Ovary (tissue), 9 donors: ENCODE results near the gene TOPAZ1. TPM values are rescaled to one million over a fixed set of nuclear protein-coding genes. Genes with fewer than 3 reads are reported as not detected.
"Not testable (repeated sequence)": the region's sequence is repeated elsewhere in the genome, so short reads cannot be mapped to it uniquely, and the experiment has no call there.

Experiments
- DNase-seq, 5 donors: peaks; one replicate each; pipeline ENCODE4 v3.0.0-alpha.2; 2019 to 2020
- H3K27ac ChIP-seq, 2 donors: fragments of 200-600 bp; one replicate each; pipeline versions ENCODE4 v1.5.1 to v1.8.0; 2019 to 2022
- H3K27me3 ChIP-seq: fragments of 200-600 bp; one replicate; pipeline ENCODE4 v1.8.0; 2022
- H3K36me3 ChIP-seq: fragments of 200-600 bp; sonication (generic); one replicate; pipeline ENCODE4 v1.5.1; 2019
- H3K4me1 ChIP-seq: one replicate; pipeline ENCODE4 v1.8.1; 2013; ENCODE audit warnings: mild to moderate bottlenecking, moderate library complexity; ENCODE audit not compliant: insufficient read depth
- H3K4me3 ChIP-seq: fragments of 200-600 bp; sonication (generic); one replicate; pipeline ENCODE4 v1.5.1; 2017
- H3K9me3 ChIP-seq, 2 donors: fragments of 200-600 bp in 1 of 2; sonication (generic) in 1 of 2; one replicate each; pipeline versions ENCODE4 v1.5.1 to v1.8.1; 2013 to 2019; ENCODE audit warnings: mild to moderate bottlenecking in 1 of 2, moderate library complexity in 1 of 2
- CTCF ChIP-seq, 3 donors: fragments of 450-650 bp in 2 of 3; fragments of 200-600 bp in 1 of 3; IDR thresholded peaks; one replicate each; pipeline versions ENCODE4 v1.5.1 to v1.8.0; 2016 to 2022; ENCODE audit warnings: antibody characterized with exemption in 3 of 3, mild to moderate bottlenecking in 1 of 3
- EP300 ChIP-seq: sonication (generic); formaldehyde crosslinking; IDR thresholded peaks from one replicate; pipeline ENCODE4 v1.6.1; 2017; ENCODE audit warnings: antibody characterized with exemption
- POLR2A ChIP-seq: fragments of 450-650 bp; IDR thresholded peaks from one replicate; pipeline ENCODE4 v1.6.1; 2017; ENCODE audit warnings: antibody characterized with exemption, mild to moderate bottlenecking, moderate library complexity
- WGBS, 3 donors: extraction: QIAGEN DNeasy Blood & Tissue Kit in 1 of 3; methylation state at CpG; one replicate each; pipeline versions ENCODE4 v1.1.5 to v1.1.7; 2013 to 2017; 5-methylcytosine and 5-hydroxymethylcytosine counted together
- intact Hi-C, 4 donors: fragments of 100-400 bp; cut with DNase I; formaldehyde crosslinking; loops; one replicate each; pipeline versions ENCODE4 v1.11.0 to v1.15.1; 2022 to 2023
- polyA plus RNA-seq, 2 donors: library from polyadenylated mRNA; stranded (reverse); fragments of 200-250 nt in 1 of 2; fragments of 350-450 nt in 1 of 2; fragmentation: Illumina TruSeq in 1 of 2; extraction: RNeasy Lipid Tissue Mini Kit (QIAGEN cat#74804) in 1 of 2; gene quantifications; one replicate each; pipeline ENCODE4 v1.2.3, GENCODE V29; 2013 to 2014
- total RNA-seq, 7 donors: library from RNA; depleted of rRNA in 2 of 7; stranded (reverse); fragments of >200 nt in 2 of 7; fragmentation: NEBNext Ultra II Directional in 3 of 7; extraction: Animal tissue kit (Norgen Biotek cat#: 25700) in 3 of 7; gene quantifications; one replicate each; pipeline versions ENCODE4 v1.1.0 to v1.2.4, GENCODE V29; 2016 to 2023
- donor health status: DM: no; HTN: no; CAD: no; lungs with moderate emphysema.
- donor health status: DM: no; HTN: no; CAD: no.
- donor health status: Bipolar disorder and iron deficiency.
- donor health status: DM: yes; HTN: yes; CAD: no.
- donor health status: DM: no; HTN: no; CAD: no.
- donor health status: DM: yes; HTN: yes; CAD: no.

TOPAZ1 gene
- total and polyA plus RNA-seq, 9 donors: 0.02 TPM; not detected in 8

- H3K36me3 ChIP-seq: no peaks in the 10 kb centered on the region
- intact Hi-C loops: no loop called here
- H3K4me3 ChIP-seq: no peak overlapping the region
- no peak for TF ChIP-seq CTCF (IDR thresholded peaks at IDR 0.05)
- no peak for TF ChIP-seq EP300
- TF ChIP-seq POLR2A: no peak
- no peaks in the 10 kb centered on the region for H3K9me3 ChIP-seq
- peaks cover 6% of the 10 kb centered on the region for H3K4me1 ChIP-seq
- no peak overlapping the region for H3K27ac ChIP-seq
- WGBS, 3 donors: 11 to 21% (median 15%) methylated on average over 1 of the region's 1 CpG
- H3K27me3 ChIP-seq: no peaks in the 10 kb centered on the region
- no peak for DNase-seq
Observed at GRCh38 chr3:44342176-44342790, 100.6 kb downstream of the TOPAZ1 start.

GRCh38 chr3:44343421-44343820, 101.7 kb downstream of the TOPAZ1 start:
- TF ChIP-seq EP300 (no peak), POLR2A (no peak), CTCF (IDR thresholded peaks at IDR 0.05) (no peak)
- no peak overlapping the region for H3K4me3 ChIP-seq
- H3K4me1 ChIP-seq: peaks cover 6% of the 10 kb centered on the region
- H3K9me3 ChIP-seq: no peaks in the 10 kb centered on the region
- H3K36me3 ChIP-seq: no peaks in the 10 kb centered on the region
- no peaks in the 10 kb centered on the region for H3K27me3 ChIP-seq
- no peak overlapping the region for H3K27ac ChIP-seq
- intact Hi-C loops: no loop called here
- no peak for DNase-seq

- 47 to 55% (median 50%) methylated on average over 6 of the region's 6 CpGs for WGBS, 3 donors
- H3K27me3 ChIP-seq, intact Hi-C loops, H3K36me3 ChIP-seq, H3K27ac ChIP-seq, H3K9me3 ChIP-seq, H3K4me1 ChIP-seq, H3K4me3 ChIP-seq: not testable (repeated sequence)
- peak in 3 of 5 donors; percentile 35 to 40 (median 40) for DNase-seq
Observed at GRCh38 chr3:44346590-44346989, 104.9 kb downstream of the TOPAZ1 start.

- TF ChIP-seq EP300: no peak
- TF ChIP-seq POLR2A: no peak
- TF ChIP-seq CTCF (IDR thresholded peaks at IDR 0.05): no peak
- peaks cover 6% of the 10 kb centered on the region for H3K4me1 ChIP-seq
- DNase-seq: no peak
- no peaks in the 10 kb centered on the region for H3K27me3 ChIP-seq
- H3K9me3 ChIP-seq: no peaks in the 10 kb centered on the region
- H3K36me3 ChIP-seq: no peaks in the 10 kb centered on the region
- intact Hi-C loops: no loop called here
- H3K27ac ChIP-seq: no peak overlapping the region
- H3K4me3 ChIP-seq: no peak overlapping the region
- 74 to 79% (median 74%) methylated on average over 6 of the region's 6 CpGs for WGBS, 3 donors
Observed at GRCh38 chr3:44348993-44349392, 107.3 kb downstream of the TOPAZ1 start.

- 94 to 97% (median 97%) methylated on average over 1 of the region's 1 CpG for WGBS, 3 donors
Observed at GRCh38 chr3:44353355-44353924, 111.8 kb downstream of the TOPAZ1 start.

More at GRCh38 chr3:44353355-44353924, 111.8 kb downstream of the TOPAZ1 start:
- intact Hi-C loops: no loop called here
- Histone ChIP-seq H3K9me3 (no peaks in the 10 kb centered on the region), H3K27me3 (no peaks in the 10 kb centered on the region), H3K4me1 (no peaks in the 10 kb centered on the region), H3K36me3 (no peaks in the 10 kb centered on the region), H3K4me3 (no peak overlapping the region), H3K27ac (no peak overlapping the region)
- TF ChIP-seq POLR2A (no peak), CTCF (IDR thresholded peaks at IDR 0.05) (no peak), EP300 (no peak)
- DNase-seq: no peak
